HG03442 (cell line): ENCODE results near the gene MT1G.
"Not testable (repeated sequence)": the region's sequence is repeated elsewhere in the genome, so short reads cannot be mapped to it uniquely, and the experiment has no call there.

Source experiments
- ATAC-seq: cut with Tn5 transposase; IDR thresholded peaks from one replicate; pipeline ENCODE4 v1.9.1; 2021; ENCODE audit warnings: mild to moderate bottlenecking, moderate library complexity; ENCODE audit not compliant: unreplicated experiment

The MT1G gene

GRCh38 chr16:56665286-56666261, 2.3 kb downstream of the MT1G start:
- ATAC-seq = not testable (repeated sequence)

- no peak for ATAC-seq
Observed at GRCh38 chr16:56664506-56664905, 3.4 kb downstream of the MT1G start.

- ATAC-seq = no peak
Observed at GRCh38 chr16:56662357-56663354, 5.2 kb downstream of the MT1G start.

- ATAC-seq = no peak
Observed at GRCh38 chr16:56658327-56658875, 9.5 kb downstream of the MT1G start.

DNA sequence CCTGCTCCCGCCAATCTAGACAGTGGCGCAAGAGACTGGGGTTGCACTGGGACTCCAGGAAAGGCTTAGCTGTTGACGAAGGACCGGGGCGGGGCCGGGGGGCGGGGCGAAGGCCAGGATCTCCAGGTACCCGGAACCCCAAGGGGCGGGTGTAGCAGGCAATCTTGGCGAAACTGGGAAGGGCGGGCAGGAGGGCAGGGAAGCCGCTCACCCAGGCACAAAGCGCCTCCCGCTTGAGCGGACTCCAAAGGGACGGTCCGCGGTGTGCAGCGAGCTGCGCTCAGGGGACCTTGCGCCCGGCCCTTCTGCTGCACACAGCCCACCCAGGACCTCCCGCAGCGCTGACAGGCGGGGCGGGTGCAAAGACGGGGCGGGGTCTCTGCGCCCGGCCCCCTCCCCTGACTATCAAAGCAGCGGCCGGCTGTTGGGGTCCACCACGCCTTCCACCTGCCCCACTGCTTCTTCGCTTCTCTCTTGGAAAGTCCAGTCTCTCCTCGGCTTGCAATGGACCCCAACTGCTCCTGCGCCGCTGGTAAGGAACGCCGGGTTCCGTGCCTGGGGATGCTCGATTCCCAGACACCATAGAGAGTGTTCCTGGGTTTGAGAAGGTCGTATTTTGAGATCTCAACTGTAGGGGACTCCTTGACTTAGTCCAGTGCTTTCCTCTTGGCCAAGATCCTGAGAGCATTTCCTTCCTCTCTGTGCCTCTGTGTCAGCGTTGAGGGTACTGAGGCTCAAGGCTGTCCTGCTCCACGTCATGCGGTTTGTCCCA, 10.1 kb downstream of the MT1G start, which contains the start of gene MT1F:
Gene MT1F (plus strand): TSS at position 405 of the 772 bp plus-strand sequence. CDS start 100 bp downstream, at position 505.
- ATAC-seq = no peak

GRCh38 chr16:56653218-56653617, 14.6 kb downstream of the MT1G start:
- no peak for ATAC-seq

DNA sequence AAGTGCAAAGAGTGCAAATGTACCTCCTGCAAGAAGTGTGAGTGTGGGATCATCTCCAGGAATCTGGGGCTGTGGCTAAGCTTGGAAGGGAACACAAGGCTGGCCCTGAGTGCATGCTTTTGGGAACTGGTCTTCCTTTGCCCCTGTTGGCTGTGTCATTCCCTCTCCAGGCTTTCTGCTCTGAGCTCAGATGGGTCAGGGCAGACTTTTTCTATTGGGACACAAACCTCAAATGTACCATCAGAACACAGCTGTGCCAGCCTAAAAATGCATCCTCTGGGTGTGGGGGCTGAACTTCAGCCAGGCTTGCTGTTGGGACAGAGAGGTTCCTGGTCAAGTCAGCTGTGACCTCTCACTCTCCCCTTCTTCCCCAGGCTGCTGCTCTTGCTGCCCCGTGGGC, 15.3 kb downstream of the MT1G start:
- no peak for ATAC-seq

- no peak for ATAC-seq
Observed at GRCh38 chr16:56651586-56651985, 16.3 kb downstream of the MT1G start, which contains the start of gene MT1B. Gene MT1B, plus strand, starts transcription at chr16:56651886. Its CDS starts 68 bp downstream, at chr16:56651954.

DNA sequence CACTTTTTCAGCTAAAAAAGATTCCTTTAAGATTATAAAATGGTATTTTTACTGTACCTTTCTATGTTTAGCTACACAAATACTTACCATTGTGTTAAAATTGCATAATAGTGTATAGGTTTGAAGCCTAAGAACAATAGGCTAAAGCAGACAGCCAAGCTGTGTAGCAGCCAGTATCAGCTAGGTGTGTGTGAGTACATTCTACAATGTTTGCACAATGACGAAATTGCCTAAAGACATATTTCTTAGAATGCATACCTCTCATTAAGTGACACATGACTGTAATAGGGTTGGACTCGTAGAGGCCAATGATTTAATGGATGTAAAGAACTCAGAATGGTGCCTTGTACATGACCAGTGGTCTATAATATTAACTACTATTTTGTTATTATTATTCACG, 18.0 kb downstream of the MT1G start:
- ATAC-seq = no peak

- ATAC-seq = no peak
Observed at GRCh38 chr16:56649271-56649670, 18.6 kb downstream of the MT1G start.

DNA sequence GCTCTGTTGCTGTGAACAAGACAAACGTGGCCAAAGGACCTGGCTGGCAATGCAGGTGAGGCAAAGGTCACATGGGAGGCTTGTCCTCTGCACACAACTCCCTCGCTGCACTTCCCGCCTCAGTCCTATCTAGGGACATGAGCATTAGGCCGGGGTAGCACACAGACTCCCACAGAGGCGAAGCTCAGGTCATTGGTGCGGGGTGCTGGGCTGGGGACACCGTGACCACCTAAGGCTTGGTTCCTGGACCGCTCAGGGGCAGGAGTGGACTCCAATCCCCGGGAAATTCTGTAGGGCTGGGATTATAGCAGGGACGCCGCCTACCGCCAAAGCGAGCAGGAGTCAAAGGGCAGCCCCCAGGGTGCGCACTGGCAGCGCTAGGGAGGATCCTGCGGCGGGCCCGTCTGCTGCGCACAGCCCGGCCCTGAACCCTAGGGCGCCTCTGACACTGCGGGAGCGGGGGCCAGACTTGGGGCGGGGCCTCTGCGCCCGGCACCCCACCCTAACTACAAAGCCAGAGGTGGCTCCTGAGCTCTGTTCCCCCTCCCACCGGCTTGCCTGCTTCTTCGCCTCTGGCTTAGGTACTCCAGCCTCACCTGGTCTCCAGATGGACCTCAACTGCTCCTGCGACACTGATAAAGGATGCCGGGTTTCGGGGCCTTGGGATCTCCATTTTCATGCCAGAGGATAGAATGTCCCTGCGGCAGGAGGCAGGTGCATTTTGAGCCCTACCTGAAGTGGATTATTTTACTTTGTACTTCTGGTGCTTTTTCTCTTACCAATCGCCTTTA, 20.0 kb downstream of the MT1G start:
- ATAC-seq = no peak

GRCh38 chr16:56645838-56646237, 22.0 kb downstream of the MT1G start:
- ATAC-seq = no peak

DNA sequence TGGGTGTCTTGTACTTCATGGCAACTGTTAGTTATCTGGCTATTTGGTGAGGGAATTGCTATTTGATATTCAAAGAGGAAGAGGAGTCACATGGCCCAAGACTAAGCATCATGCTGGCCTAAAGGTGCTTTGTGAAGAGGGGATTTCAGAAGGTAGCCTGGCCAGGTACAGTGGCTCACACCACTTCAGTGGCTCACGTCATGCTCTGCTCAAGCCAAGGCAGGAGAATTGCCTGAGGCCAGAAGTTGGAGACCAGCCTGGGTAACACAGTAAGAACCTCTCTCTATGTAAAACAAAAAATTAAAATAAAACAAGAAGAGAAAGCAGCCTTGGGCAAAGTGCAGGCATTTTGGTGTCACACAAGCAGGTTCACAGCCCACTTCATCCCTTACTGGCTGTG, 22.6 kb downstream of the MT1G start:
- ATAC-seq = no peak

- ATAC-seq = no peak
Observed at GRCh38 chr16:56643833-56644232, 24.0 kb downstream of the MT1G start.

DNA sequence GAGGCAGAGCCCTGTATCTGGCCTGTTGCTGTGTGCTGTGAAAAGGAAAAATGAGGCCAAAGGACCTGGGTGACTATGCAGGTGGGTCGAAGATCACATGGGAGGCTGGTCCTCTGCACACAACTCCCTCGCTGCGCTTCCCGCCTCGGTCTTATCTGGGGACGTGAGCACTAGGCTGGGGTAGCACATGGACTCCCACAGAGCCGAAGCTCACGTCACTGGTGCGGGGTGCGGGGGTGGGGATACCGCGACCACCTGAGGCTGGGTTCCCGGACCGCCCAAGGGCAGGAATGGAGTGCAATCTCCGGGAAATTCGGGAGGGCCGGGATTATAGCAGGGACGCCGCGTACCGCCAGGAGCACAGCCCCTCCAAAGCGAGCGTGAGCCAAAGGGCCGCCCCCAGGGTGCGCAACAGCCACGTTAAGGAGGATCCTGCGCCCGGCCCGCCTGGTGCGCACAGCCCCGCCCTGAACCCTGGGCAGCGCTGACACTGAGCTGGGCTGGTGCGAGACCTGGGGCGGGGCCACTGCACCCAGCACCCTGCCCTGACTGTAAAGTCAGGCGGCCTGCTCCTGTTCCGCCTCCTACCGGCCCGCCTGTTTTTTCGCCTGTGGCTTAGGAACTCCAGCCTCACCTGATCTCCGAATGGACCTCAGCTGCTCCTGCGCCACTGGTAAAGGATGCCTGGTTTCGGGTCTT, 24.6 kb downstream of the MT1G start:
- peak; percentile 77 for ATAC-seq

- no peak for ATAC-seq
Observed at GRCh38 chr16:56641166-56641565, 26.7 kb downstream of the MT1G start.

- ATAC-seq = no peak
Observed at GRCh38 chr16:56640076-56640475, 27.8 kb downstream of the MT1G start.

DNA sequence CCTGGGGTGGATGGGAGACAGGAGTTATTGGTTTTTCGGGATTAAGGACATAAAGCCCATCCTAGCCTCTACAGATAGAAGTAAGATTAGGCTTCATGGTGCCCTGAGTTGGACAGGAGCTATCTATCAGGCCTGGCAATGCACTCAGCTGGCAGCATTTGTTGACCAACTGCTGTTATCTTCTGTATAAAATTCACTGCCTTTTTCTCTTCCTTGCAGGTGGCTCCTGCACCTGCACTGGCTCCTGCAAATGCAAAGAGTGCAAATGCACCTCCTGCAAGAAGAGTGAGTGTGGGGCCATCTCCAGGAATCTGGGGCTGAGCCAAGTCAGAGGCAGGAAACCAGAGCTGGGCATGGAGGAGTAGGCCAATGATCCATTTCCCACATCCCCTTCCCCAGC, 28.8 kb downstream of the MT1G start:
- no peak for ATAC-seq
